ENCODE measurements around the gene THUMPD1. TPM values are rescaled to one million over a fixed set of nuclear protein-coding genes. Genes with fewer than 3 reads are reported as not detected.

THUMPD1 gene
- total and polyA plus RNA-seq, 2 experiments from 2014 or later = 44.6 to 93.0 TPM

- TF ChIP-seq JUNB (IDR thresholded peaks at IDR 0.05; ENCODE audit: unreplicated experiment) = no peak
- no peak for TF ChIP-seq EZH2phosphoT487 (IDR thresholded peaks at IDR 0.05; ENCODE audit: unreplicated experiment)
- no peak for TF ChIP-seq EZH2 (IDR thresholded peaks at IDR 0.05; ENCODE audit: low read depth, unreplicated experiment)
- no peak for TF ChIP-seq ETS1 (IDR thresholded peaks at IDR 0.05)
- no peak for TF ChIP-seq STAT1 (IDR thresholded peaks at IDR 0.05; ENCODE audit: unreplicated experiment)
- TF ChIP-seq REST (IDR thresholded peaks at IDR 0.05; ENCODE audit: unreplicated experiment) = no peak
Observed at GRCh38 chr16:20735490-20735889, 6.1 kb downstream of the THUMPD1 start (continued).

GRCh38 chr16:20734782-20735181 lies 6.8 kb downstream of the THUMPD1 start:
- DNase-seq (ENCODE audit: low spot score) (no peak), ATAC-seq (no peak)
- no peaks in the 10 kb centered on the region for H3F3A ChIP-seq (replicated peaks; ENCODE audit: low read depth)
- H4K20me1 ChIP-seq (replicated peaks; ENCODE audit: insufficient read depth) = peaks cover 11% of the 10 kb centered on the region
- H2AFZ ChIP-seq = no peak overlapping the region
- Mint-ChIP-seq H3K4me3 (no peak overlapping the region), H3K27me3 (ENCODE audit: insufficient read depth, low read depth, poor library complexity) (peaks cover 2% of the 10 kb centered on the region), H3K36me3 (ENCODE audit: low read depth) (peaks cover 39% of the 10 kb centered on the region), H3K9me3 (no peaks in the 10 kb centered on the region), H3K27ac (no peak overlapping the region), H3K4me1 (no peaks in the 10 kb centered on the region)
- no peaks in the 10 kb centered on the region for H3K9me2 ChIP-seq (ENCODE audit: insufficient read depth)
- no peak overlapping the region for H3K4me3 ChIP-seq
- H3K4me2 ChIP-seq = no peak overlapping the region
- H3K4me1 ChIP-seq (ENCODE audit: insufficient read depth) = no peaks in the 10 kb centered on the region
- H3K79me2 ChIP-seq (replicated peaks; ENCODE audit: insufficient read depth) = peaks cover 18% of the 10 kb centered on the region
- H3K36me3 ChIP-seq (ENCODE audit: insufficient read depth) = peaks cover 28% of the 10 kb centered on the region
- no peaks in the 10 kb centered on the region for H3K27me3 ChIP-seq (ENCODE audit: insufficient read depth)
- no peak overlapping the region for H3K27ac ChIP-seq (ENCODE audit: low read depth)
- TF ChIP-seq CREB1 (CRISPR knock-in tag; IDR thresholded peaks at IDR 0.05; ENCODE audit: low read depth) (no peak), CTCF (conservative IDR thresholded peaks at IDR 0.05; ENCODE audit: low read depth in 2 of 2) (no peak), EZH2 (IDR thresholded peaks at IDR 0.05; ENCODE audit: low read depth, unreplicated experiment) (no peak), ZNF331 (CRISPR knock-in tag; IDR thresholded peaks at IDR 0.05; ENCODE audit: low read depth) (no peak), POLR2AphosphoS5 (IDR thresholded peaks at IDR 0.05; ENCODE audit: low read depth) (no peak), ZNF462 (CRISPR knock-in tag; IDR thresholded peaks at IDR 0.05) (no peak), ZNF114 (CRISPR knock-in tag; IDR thresholded peaks at IDR 0.05) (no peak), JUNB (IDR thresholded peaks at IDR 0.05; ENCODE audit: unreplicated experiment) (no peak), NANOG (IDR thresholded peaks at IDR 0.05; ENCODE audit: borderline replicate concordance) (no peak), EZH2phosphoT487 (IDR thresholded peaks at IDR 0.05; ENCODE audit: unreplicated experiment) (no peak)
